CD14-positive monocyte (primary cell): ENCODE results near the gene CD46. TPM values are rescaled to one million over a fixed set of nuclear protein-coding genes. Genes with fewer than 3 reads are reported as not detected.
"Not testable (repeated sequence)": the region's sequence is repeated elsewhere in the genome, so short reads cannot be mapped to it uniquely, and the experiment has no call there.

Source experiments
- DNase-seq, 3 donors: peaks; one replicate each; pipeline ENCODE4 v3.0.0-alpha.2; 2011 to 2022
- H2AFZ ChIP-seq: 2 replicates; pipeline ENCODE4 v1.6.0; 2012; ENCODE audit warnings: mild to moderate bottlenecking, low read depth, low read length, inconsistent platforms; ENCODE audit not compliant: insufficient read depth, poor library complexity, severe bottlenecking
- H3K27ac ChIP-seq, 2 donors: 1 replicate in 1 of 2; 2 replicates in 1 of 2; pipeline ENCODE4 v1.5.1; 2012 to 2013; ENCODE audit warnings: low read length in 2 of 2, control low read depth in 1 of 2, inconsistent platforms in 1 of 2, low read depth in 1 of 2, mild to moderate bottlenecking in 1 of 2
- H3K27me3 ChIP-seq, 2 donors: one replicate each; pipeline versions ENCODE4 v1.6.0 to v1.6.1; 2011 to 2013; ENCODE audit warnings: low read length in 2 of 2; ENCODE audit not compliant: control insufficient read depth in 2 of 2, insufficient read depth in 2 of 2
- H3K36me3 ChIP-seq, 2 donors: replicated peaks in 1 of 2; 1 replicate in 1 of 2; 2 replicates in 1 of 2; pipeline versions ENCODE4 v1.5.1 to v1.6.1; 2012 to 2013; ENCODE audit warnings: low read length in 2 of 2, control low read depth in 1 of 2, inconsistent platforms in 1 of 2, mild to moderate bottlenecking in 1 of 2; ENCODE audit not compliant: insufficient read depth in 2 of 2, control insufficient read depth in 1 of 2
- H3K4me1 ChIP-seq, 2 donors: 1 replicate in 1 of 2; 2 replicates in 1 of 2; pipeline versions ENCODE4 v1.5.1 to v1.6.1; 2012 to 2013; ENCODE audit warnings: low read length in 2 of 2, control low read depth in 1 of 2, inconsistent platforms in 1 of 2, mild to moderate bottlenecking in 1 of 2, moderate library complexity in 1 of 2; ENCODE audit not compliant: insufficient read depth in 2 of 2, control insufficient read depth in 1 of 2
- H3K4me2 ChIP-seq: replicated peaks from 2 replicates; pipeline ENCODE3; 2012; ENCODE audit warnings: low read length, moderate library complexity, mild to moderate bottlenecking; ENCODE audit not compliant: poor library complexity, severe bottlenecking; ENCODE audit errors: extremely low read depth
- H3K4me3 ChIP-seq, 3 experiments: fragments of 200-600 bp in 1 of 3; sonication (generic) in 1 of 3; replicated peaks in 1 of 3; 1 replicate in 2 of 3; 2 replicates in 1 of 3; pipeline ENCODE4 v1.5.1; 2011 to 2013; ENCODE audit warnings: low read length in 3 of 3, mild to moderate bottlenecking in 3 of 3, control low read depth in 2 of 3, low read depth in 2 of 3, inconsistent platforms in 1 of 3, moderate library complexity in 1 of 3
- H3K79me2 ChIP-seq: 2 replicates; pipeline ENCODE4 v1.6.0; 2012; ENCODE audit warnings: mild to moderate bottlenecking, control low read depth, inconsistent platforms, low read length, moderate library complexity; ENCODE audit not compliant: insufficient read depth
- H3K9ac ChIP-seq: 2 replicates; pipeline ENCODE4 v1.6.0; 2017; ENCODE audit warnings: low read length, mild to moderate bottlenecking; ENCODE audit not compliant: insufficient read depth, poor library complexity, severe bottlenecking
- H3K9me3 ChIP-seq, 2 donors: replicated peaks in 1 of 2; 1 replicate in 1 of 2; 2 replicates in 1 of 2; pipeline versions ENCODE4 v1.5.1 to v1.6.1; 2012 to 2013; ENCODE audit warnings: low read length in 2 of 2, control low read depth in 1 of 2; ENCODE audit not compliant: control insufficient read depth in 1 of 2, insufficient read depth in 1 of 2
- H4K20me1 ChIP-seq: 2 replicates; pipeline ENCODE4 v1.6.0; 2012; ENCODE audit warnings: mild to moderate bottlenecking, low read length, control low read depth, moderate library complexity; ENCODE audit not compliant: insufficient read depth
- H3K27ac Mint-ChIP-seq, 7 donors: one replicate each; pipeline ENCODE4 v1.8.0; 2020; ENCODE audit warnings: mild to moderate bottlenecking in 7 of 7, mixed read lengths in 7 of 7, moderate library complexity in 6 of 7, inconsistent platforms in 2 of 7
- H3K27me3 Mint-ChIP-seq, 3 donors: one replicate each; pipeline ENCODE4 v1.8.0; 2021 to 2022; ENCODE audit warnings: low read depth in 3 of 3, mild to moderate bottlenecking in 3 of 3, mixed read lengths in 3 of 3, moderate library complexity in 3 of 3, inconsistent platforms in 1 of 3
- H3K36me3 Mint-ChIP-seq, 2 donors: one replicate each; pipeline ENCODE4 v1.8.0; 2020; ENCODE audit warnings: mixed read lengths in 2 of 2, inconsistent platforms in 1 of 2, mild to moderate bottlenecking in 1 of 2
- H3K4me1 Mint-ChIP-seq: one replicate; pipeline ENCODE4 v1.8.0; 2020; ENCODE audit warnings: mild to moderate bottlenecking, mixed read lengths
- H3K4me3 Mint-ChIP-seq, 2 donors: one replicate each; pipeline ENCODE4 v1.8.0; 2020; ENCODE audit warnings: mild to moderate bottlenecking in 2 of 2, mixed read lengths in 2 of 2, moderate library complexity in 1 of 2
- H3K9me3 Mint-ChIP-seq, 7 donors: one replicate each; pipeline ENCODE4 v1.8.0; 2020 to 2022; ENCODE audit warnings: mixed read lengths in 7 of 7, mild to moderate bottlenecking in 6 of 7, moderate library complexity in 6 of 7, inconsistent platforms in 2 of 7
- WGBS: methylation state at CpG from one replicate; pipeline ENCODE4 v1.1.5; 2013; ENCODE audit warnings: missing lambda C conversion rate; ENCODE audit not compliant: insufficient coverage; 5-methylcytosine and 5-hydroxymethylcytosine counted together
- intact Hi-C, 2 donors: fragments of 100-400 bp; cut with micrococcal nuclease; formaldehyde crosslinking; loops; one replicate each; pipeline versions ENCODE4 v1.15.0 to v1.15.1; 2023
- polyA plus RNA-seq, 3 donors: library from polyadenylated mRNA; depleted of rRNA in 1 of 3; unstranded in 2 of 3; stranded (reverse) in 1 of 3; fragments of 300-500 nt in 2 of 3; fragments of >200 nt in 1 of 3; fragmentation: Illumina TruSeq in 2 of 3; gene quantifications; 1 replicate in 2 of 3; 2 replicates in 1 of 3; pipeline ENCODE4 v1.2.3, GENCODE V29; 2012 to 2021
- TF ChIP-seq, protein P1 (sequence below): fragments of 200-600 bp; IDR thresholded peaks from one replicate; pipeline ENCODE4 v1.8.0; 2022; ENCODE audit warnings: antibody characterized with exemption, mild to moderate bottlenecking

The CD46 gene
- polyA plus RNA-seq, 3 donors = 139 to 259 (median 210) TPM

DNA sequence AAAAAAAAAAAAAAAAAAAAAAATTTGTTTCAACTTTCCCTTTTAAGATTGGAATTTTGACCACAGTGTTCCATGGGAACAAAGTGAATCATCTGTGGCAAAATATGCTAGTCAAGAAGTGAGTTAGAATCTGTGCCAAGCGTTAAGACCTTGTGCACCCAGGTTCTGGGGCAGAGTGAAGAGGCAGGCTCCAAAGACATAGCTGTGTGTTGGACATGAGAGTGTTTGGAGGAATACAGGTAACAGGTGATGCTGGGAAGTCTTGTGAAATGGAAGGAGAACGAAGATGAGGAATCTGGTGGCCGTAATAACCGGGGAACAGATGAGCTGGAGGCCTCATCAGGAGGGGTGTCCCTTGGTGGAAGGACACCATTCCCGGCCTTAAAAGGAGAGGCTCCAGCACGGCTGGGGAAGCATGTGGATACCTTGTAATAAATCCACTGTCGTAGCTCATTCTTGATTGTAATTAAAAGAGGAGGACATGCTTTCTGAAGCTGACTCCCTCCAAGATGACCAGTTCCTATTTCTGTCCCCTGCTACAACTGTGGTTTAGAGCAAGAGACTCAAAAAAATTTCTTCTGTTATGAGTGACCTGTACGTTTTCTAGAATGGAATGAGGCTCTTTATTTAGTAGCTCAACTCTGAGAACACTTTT lies 14.2 kb upstream of the CD46 start:
- H3K9me3 Mint-ChIP-seq, H3K27ac ChIP-seq, H4K20me1 ChIP-seq, H3K9me3 ChIP-seq, H3K27me3 Mint-ChIP-seq, DNase-seq, H3K79me2 ChIP-seq, H3K4me3 Mint-ChIP-seq, H3K4me3 ChIP-seq, H3K4me2 ChIP-seq, H3K36me3 ChIP-seq, H2AFZ ChIP-seq, intact Hi-C loops, H3K4me1 Mint-ChIP-seq, H3K36me3 Mint-ChIP-seq, H3K9ac ChIP-seq, H3K27ac Mint-ChIP-seq, H3K27me3 ChIP-seq, H3K4me1 ChIP-seq: not testable (repeated sequence)
- WGBS = 92% methylated on average over 7 of the region's 8 CpGs

DNA sequence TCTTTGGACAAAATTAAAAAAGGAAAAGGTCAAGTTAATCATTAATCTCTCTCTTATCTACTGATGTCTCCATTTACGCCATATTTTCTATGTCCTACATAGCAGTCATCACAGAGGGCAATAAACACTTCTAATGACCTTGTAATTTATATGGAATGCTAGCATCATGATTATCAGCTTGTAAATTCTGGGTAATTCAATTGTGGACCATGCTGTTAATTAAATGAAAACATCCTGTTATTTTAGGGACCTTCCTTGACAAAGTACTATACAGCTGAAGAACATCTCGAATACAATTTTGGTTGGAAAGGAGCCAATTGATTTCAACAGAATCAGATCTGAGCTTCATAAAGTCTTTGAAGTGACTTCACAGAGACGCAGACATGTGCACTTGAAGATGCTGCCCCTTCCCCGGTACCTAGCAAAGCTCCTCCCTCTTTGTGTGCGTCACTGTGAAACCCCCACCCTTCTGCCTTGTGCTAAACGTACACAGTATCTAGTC lies 13.6 kb upstream of the CD46 start:
- H3K4me1 ChIP-seq = peaks cover 10 to 11% of the 10 kb centered on the region in 2 donors
- H3K79me2 ChIP-seq, H3K4me3 ChIP-seq, DNase-seq, H3K4me3 Mint-ChIP-seq, H3K27ac ChIP-seq, H3K36me3 ChIP-seq, H3K27me3 Mint-ChIP-seq, intact Hi-C loops, H3K9ac ChIP-seq, H3K4me1 Mint-ChIP-seq, H3K27me3 ChIP-seq, H3K27ac Mint-ChIP-seq, H2AFZ ChIP-seq, H3K4me2 ChIP-seq, H3K9me3 ChIP-seq, H4K20me1 ChIP-seq, H3K36me3 Mint-ChIP-seq, H3K9me3 Mint-ChIP-seq: not testable (repeated sequence)
- 50% methylated on average over 1 of the region's 6 CpGs for WGBS

- no peaks in the 10 kb centered on the region for H4K20me1 ChIP-seq
- H3K9me3 Mint-ChIP-seq = peaks cover 0 to 7% (median 2%) of the 10 kb centered on the region in 7 donors
- no peaks in the 10 kb centered on the region for H3K79me2 ChIP-seq
- H3K4me1 Mint-ChIP-seq = peaks cover 17% of the 10 kb centered on the region
- no peak overlapping the region for H2AFZ ChIP-seq
- no peaks in the 10 kb centered on the region for H3K9me3 ChIP-seq
- intact Hi-C loops = no loop called here
- no peak overlapping the region for H3K4me3 Mint-ChIP-seq
- H3K4me2 ChIP-seq = no peak overlapping the region
- TF ChIP-seq, protein P1, sequence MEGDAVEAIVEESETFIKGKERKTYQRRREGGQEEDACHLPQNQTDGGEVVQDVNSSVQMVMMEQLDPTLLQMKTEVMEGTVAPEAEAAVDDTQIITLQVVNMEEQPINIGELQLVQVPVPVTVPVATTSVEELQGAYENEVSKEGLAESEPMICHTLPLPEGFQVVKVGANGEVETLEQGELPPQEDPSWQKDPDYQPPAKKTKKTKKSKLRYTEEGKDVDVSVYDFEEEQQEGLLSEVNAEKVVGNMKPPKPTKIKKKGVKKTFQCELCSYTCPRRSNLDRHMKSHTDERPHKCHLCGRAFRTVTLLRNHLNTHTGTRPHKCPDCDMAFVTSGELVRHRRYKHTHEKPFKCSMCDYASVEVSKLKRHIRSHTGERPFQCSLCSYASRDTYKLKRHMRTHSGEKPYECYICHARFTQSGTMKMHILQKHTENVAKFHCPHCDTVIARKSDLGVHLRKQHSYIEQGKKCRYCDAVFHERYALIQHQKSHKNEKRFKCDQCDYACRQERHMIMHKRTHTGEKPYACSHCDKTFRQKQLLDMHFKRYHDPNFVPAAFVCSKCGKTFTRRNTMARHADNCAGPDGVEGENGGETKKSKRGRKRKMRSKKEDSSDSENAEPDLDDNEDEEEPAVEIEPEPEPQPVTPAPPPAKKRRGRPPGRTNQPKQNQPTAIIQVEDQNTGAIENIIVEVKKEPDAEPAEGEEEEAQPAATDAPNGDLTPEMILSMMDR = no peak
- H3K4me1 ChIP-seq = peaks cover 18 to 20% of the 10 kb centered on the region in 2 donors
- 100% methylated on average over 1 of the region's 2 CpGs for WGBS
- H3K27ac Mint-ChIP-seq = no peak overlapping the region
- H3K27ac ChIP-seq = no peak overlapping the region
- H3K36me3 Mint-ChIP-seq = no peaks in the 10 kb centered on the region
- no peaks in the 10 kb centered on the region for H3K27me3 ChIP-seq
- no peak overlapping the region for H3K4me3 ChIP-seq
- H3K36me3 ChIP-seq = no peaks in the 10 kb centered on the region
- DNase-seq = no peak
- H3K27me3 Mint-ChIP-seq = peaks cover 0 to 2% (median 0%) of the 10 kb centered on the region in 3 donors
- no peak overlapping the region for H3K9ac ChIP-seq
Measured at GRCh38 chr1:207740207-207740606, 11.6 kb upstream of the CD46 start.
